GM18909 (cell line): ENCODE results near the gene SPIRE1.

Experiments used
- ATAC-seq: cut with Tn5 transposase; IDR thresholded peaks from one replicate; pipeline ENCODE4 v1.9.1; 2021; ENCODE audit warnings: mild to moderate bottlenecking; ENCODE audit not compliant: unreplicated experiment, poor library complexity

Gene SPIRE1

DNA sequence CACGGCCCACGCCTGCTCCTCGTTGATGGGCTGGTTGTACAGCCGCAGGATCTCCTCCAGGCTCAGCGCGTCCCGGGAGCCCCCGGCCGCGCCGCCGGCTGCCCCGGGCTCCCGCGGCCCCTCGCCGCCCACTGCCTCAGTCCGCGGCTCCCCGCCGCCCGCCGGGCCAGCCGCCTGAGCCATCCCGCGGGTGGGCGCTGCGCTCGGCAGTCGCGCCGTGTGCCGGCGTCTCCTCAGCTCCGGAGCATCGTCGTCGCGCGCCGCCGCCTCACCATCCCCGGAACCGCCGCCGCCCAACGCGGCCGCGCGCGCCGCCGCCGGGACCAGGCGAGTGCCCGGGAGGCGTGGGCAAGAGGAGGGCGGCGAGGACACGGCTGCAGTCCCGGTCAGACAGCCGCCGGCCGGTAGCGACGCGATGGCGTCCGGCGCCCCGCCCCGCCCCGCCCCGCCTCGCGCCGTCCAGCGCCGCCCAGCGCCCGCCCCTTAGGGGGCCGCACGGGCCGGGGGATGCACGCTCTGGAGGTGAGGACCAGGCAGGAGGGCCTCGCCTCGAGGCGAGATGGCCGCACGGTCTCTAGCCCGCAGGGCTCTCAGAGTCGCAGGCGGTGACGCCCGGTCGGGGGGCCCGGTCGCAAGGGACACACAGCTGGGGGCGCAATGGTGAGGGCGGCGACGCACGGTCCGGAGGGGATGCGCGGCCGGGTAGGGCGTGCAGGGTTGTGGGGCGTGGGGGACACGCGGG lies at the start of gene SPIRE1:
TSS of gene SPIRE1 (minus strand) at position 424 of the 742 bp plus-strand sequence. CDS start at position 183, 241 bp downstream.
- peak; percentile 75 for ATAC-seq

DNA sequence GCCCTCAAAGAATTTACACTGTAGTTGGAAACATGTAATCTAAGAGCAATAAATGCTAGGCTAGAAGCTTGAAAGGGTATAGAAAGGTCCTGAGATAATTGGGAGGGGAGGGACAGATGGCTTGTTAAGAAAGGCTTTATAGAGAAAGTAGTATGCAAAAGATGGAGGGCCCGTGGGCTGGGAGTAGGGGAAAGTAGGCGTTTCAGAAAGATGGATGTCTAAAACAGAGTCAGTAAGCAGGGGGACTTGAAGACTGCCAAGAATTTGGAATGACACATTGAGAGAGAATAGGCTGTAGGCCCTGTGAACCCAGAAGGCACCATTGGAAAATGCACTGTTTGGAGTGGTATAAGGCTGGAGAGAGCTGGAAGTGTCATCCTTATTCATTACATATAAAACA lies 45.8 kb upstream of the SPIRE1 start:
- no peak for ATAC-seq

DNA sequence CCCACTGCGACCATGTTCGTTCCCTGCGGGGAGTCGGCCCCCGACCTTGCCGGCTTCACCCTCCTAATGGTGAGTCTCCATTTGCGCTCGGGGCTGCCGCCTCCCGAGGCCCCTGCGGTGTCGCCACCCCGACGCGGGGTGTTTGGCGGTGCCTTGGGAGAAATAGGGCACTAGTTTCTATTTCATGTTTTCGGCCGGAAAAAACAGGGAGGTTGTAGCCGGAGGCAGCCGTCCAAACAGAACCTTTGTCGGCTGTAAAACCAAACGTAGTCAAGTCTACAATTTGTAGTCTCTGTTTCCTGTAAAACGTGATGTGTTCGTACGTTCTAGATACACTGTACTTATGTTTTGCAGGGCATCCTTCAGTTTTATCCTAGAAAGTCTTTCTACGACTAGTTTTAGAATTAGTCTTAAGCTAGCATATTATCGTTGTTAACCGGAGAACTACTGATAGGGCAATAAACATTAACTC lies 45.2 kb upstream of the SPIRE1 start:
- ATAC-seq = no peak

DNA sequence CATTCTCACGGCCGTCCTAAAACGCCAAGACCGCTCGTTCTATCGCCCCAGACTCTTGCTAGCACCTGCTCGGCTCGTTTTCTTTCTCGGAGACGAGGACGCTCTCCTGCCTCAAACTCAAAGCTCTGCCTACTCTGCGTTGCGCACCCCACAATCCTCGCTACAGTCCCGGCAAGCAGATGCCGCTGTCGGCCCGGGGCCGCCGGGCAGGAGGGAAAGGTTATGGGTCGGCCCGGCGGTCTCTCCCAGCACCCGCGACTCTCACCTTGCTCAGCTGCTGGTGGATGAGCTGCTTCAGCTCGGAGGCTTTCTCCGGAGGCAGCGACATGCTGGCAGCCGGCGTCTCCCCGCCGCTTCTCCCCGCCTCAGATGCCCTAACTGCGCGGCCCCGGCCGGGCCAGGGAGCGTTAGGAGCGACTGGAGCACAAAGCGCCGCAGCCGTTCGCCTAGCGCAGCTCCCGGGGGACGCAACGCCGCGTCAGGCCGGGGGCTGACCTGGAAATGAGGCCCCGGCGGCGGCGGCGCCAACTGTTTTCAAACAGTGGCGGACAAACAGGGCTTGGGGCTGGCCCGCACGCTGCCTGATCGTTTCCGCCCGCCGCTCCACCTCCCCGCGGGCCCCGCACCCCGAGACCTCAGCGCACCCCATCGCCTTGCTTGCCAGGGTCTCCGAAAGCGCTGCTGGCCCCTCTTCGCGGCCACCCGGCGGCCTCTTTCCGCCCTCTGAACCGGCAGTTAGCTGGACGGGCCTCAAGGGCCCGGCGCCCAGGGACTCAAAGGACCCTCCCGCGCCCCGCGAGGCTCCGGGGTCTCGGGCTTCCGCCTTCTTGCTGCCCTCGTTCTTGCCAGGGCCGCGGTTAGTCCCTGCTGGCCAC lies 44.6 kb upstream of the SPIRE1 start, which contains the start of the genes CEP76 and PSMG2:
TSS of gene CEP76 (minus strand) at position 503 of the 875 bp plus-strand sequence. CDS start at position 328, 175 bp downstream.
TSS of gene PSMG2 (plus strand) at position 822 of the 875 bp plus-strand sequence. CDS start 66 bp downstream, outside the sequence.
- peak; percentile 81 for ATAC-seq

DNA sequence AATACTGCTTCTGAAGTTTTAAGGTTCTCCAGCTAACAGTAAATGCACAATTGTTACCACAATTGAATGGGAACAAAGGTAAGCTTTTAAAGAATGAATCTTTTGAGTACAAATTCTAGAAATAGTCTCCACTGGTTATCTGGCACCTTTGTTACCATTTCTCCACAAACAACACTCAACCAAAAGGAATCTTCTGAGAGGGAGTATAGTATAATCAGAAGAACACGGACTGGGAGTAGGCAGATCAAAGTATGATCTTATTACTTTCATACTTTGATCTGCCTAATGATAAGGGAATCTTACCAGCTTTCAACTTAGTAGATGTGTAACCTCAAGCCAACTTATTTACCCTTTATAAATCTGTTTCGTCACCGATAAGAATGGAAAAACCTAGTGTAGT lies 43.3 kb upstream of the SPIRE1 start:
- ATAC-seq = no peak

DNA sequence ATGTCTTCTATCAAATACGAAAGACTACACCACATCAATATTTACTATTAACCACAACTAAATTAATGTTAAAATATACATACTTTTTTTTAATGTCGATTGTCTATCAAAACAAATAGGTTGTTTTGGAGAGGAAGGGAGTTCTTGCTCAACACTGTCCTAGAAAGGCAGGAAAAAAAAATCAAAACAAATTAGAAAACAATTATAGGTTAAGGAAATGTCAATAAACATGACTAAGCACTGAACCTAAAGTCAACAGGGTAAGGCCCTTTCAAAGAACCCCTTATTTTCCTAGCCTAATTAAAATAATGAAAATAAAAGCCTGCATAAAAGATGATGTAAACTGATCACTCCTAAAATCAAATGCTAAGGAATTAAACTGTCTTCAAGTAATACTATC lies 41.8 kb upstream of the SPIRE1 start:
- no peak for ATAC-seq

DNA sequence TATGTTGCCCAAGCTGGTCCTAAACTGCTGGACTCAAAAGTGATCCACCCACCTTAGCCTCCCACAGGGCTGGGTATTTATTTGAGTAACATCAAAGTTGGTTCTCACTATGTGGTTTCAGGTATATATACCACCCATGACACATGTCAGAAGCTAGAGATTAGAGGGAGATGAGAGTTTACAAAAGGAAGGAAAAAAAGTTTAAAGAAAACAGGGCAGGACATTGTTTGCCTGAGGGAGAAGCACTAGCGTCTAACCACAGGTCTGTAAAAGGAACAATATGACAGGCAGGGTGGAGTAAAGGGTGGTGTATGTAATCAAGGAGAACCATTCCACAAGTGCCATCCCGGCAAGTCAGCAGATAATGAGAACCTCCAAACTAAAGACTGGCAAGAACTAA lies 36.1 kb upstream of the SPIRE1 start:
- ATAC-seq = no peak

DNA sequence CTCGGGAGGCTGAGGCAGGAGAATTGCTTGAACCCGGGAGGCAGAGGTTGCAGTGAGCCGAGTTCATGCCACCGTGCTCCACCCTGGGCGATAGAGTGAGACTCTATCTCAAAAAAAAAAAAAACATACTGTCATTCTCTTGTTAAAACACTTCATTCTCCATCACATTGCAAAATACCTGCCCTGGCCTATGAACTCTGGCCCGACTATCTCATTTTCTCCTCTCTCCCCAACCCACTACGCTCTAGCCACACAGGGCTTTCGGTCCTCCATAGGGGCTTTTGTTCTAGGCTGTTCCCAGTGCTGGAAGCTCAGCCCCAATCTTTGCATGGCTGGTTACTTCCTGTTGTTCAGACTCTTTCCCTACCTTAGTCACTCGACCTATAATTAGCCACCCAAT lies 34.3 kb upstream of the SPIRE1 start:
- ATAC-seq = no peak

DNA sequence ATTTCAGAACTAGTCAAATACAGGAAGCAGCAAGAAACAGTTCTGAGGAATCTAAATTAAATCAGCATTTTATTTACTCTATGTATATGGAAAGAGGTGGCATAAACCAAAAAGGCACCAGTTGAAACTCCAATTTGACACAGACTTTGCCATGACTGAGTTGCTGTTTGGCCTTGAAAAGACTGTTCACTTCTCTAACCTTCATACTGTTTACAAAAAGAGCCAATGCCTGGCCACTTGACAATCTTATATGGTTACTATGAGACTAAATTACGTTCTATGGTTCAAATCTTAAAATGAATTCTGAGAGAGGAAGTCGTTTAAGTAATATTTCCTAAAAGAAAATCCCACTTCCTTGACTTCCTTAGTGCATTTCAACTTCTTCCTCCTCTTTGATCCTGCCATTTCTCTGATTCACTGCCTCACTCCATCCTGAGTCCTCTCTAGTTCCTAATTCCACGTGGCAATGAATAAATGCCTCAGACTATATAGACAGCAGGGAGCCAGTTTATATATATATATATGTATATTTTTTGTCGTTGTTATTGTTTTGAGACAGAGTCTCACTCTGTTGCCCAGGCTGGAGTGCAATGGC lies 31.4 kb upstream of the SPIRE1 start:
- no peak for ATAC-seq

DNA sequence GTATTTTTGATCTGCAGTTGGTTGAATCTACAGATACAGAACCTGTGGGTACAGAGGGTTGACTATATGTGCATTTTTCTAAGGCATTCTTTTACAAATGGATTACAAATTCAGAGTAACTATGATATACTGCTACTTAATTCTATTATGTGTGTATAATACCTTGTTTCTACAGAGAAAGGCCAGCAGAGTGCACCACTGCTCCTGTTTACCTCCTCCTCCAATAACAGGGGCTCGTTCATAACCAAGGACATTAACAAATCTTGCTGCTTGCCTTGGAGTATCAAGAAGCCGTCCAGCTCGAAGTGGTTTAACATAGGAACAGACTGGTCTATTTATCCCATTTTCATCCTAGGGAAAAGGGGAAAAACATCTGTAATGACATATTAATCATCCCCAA lies 28.2 kb upstream of the SPIRE1 start:
- ATAC-seq = no peak

DNA sequence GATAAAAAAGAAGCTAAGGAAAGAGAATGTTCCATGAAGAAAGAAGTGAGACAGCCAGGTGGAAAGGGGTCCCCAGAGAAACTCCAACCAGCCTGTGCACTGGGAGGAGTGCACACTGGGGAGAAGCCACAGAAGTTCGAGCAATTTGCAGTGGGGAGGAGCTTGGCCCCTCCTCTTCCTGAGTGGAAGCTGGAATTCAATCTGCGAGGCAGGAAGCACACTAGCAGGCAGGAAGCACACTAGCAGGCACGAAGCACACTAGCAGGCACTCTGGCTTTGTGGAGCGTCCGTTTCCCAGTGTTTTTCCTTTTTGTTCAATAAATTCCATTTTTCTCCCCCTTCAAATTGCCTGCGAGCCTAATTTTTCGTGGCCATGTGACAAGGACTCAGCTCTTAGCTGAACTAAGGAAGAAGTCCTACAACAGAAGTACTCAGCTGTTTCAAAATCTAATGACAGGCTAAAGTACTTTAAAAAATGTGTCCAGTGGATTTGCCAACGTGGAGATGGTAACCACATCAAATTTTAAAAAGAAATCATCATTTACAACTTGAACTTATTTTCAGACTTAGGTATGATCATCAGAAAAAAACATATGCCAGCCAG lies 21.4 kb upstream of the SPIRE1 start:
- ATAC-seq = no peak

DNA sequence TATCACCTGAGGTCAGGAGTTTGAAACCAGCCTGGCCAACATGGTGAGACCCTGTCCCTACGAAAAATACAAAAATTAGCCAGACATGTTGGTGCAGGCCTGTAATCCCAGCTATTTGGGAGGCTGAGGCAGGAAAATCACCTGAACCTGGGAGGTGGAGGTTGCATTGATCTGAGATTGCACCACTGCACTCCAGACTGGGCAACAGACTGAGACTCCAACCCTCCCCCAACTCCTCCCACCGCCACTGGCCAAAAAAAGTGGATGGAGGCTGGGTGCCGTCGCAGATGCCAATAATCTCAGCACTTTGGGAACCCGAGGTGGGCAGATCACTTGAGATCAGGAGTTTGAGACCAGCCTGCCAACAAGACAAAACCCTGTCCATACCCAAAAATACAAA lies 10.1 kb upstream of the SPIRE1 start:
- ATAC-seq = no peak

DNA sequence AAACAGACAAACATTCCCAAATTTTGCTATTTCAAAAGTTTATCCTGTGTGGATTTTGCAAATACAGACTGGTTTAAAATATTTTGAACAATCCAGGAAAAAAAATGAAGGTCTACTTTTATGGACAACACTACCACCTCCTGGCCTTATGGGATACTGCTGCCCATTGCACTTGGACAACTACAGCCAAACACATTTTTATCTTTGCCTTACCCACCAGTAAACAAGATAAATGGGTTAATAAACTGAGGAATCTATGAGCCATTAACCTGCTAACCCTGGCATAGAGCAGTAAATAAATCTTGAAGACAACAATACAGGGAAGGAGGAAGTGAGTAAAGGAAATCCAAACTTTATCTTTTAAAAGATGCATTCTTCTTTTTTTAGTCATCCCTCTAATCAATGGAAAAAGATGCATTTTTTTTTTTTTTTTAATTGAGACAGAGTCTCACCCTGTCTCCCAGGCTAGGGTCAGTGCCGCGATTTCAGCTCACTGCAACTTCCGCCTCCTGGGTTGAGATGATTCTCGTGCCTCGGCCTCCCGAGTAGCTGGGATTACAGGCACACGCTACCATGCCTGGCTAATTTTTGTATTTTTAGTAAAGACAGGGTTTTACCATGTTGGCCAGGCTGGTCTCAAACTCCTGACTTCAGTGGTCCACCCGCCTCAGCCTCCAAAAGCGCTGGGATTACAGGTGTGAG lies 2.1 kb upstream of the SPIRE1 start:
- ATAC-seq = no peak

DNA sequence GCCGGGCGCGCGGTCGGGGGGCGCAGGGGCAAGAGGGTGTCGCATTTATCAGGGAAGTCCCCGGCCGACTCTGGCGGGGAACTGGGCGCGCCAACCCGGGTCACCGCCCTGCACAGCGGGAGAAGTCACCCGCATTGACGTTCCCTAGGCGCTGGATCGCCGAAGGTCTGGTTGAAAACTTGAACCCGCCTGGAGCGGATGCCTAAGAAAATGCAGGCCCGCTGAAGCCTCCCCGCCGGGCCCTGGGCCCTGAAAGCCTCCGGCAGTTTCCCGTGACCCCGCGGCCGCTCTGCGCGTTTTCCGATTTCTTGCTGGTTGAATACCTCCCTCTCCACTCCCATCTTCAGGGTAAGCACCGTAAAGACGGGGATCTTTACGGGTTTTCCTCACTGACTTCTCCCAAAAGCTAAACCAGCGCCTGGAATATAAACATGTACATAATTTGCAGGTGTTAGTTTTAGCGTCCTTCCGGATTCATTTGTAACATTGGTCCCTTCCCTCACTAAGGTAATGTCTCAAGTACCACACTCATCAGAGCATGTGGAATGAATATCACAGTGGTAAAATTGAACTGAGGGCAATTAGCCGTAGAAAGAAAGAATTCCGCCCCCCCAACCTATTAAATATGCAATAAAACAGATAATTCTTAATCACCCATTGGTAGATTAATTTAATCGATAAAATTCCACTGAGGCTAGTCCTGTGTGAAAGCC lies 675 bp upstream of the SPIRE1 start:
- ATAC-seq = no peak

DNA sequence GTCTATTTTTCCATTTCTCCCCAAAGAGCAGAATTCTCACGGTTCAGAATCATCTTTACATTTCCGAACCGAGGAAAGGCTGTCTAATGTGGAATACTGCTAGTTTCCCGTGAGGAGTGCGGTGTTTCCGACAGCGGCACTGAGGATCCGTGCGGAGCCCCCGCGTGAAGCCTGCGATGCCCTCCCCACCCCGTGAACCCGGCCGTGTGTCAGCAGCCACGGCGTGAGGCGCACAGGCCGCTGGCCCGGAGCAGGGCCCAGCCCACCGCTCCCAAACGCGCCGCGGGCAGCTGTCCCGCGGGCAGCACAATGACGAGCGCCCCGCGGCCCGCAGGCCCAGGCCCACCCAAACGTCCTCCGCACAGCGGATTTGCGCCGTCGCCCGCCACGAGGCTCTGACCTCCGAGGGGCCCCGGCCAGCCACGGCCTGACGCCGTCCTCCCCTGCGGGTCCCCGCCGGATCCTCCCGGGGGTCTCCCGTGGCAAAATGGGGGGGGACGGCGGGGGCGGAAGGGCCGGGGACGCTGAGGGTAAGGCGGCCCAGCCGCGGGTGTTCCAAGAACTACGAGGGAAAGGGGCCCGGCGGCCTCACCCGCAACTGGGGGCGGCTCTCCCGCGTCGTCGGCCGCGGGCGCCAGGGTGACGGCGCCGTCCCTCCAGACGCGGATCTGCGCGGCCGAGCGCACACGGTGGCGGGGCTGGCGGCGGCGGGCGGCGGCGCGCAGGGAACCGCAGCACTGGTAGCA lies 796 bp downstream of the SPIRE1 start:
- ATAC-seq = peak; percentile 44

DNA sequence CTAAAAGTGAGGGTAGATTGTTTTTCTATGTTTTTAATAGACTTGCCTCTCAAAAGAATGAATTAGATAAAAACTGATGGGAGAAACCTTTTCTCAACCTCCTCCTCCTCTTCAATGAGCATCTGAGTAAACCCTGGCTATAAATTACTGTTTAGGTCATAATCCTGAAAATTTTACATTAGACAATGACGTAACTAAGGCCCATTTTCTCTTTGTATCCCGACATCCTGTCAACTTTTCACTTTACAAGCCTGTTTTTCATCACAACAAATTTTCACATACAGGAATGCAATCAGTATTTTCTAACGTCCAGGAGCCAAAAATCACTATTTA lies 1.3 kb downstream of the SPIRE1 start:
- ATAC-seq = no peak

DNA sequence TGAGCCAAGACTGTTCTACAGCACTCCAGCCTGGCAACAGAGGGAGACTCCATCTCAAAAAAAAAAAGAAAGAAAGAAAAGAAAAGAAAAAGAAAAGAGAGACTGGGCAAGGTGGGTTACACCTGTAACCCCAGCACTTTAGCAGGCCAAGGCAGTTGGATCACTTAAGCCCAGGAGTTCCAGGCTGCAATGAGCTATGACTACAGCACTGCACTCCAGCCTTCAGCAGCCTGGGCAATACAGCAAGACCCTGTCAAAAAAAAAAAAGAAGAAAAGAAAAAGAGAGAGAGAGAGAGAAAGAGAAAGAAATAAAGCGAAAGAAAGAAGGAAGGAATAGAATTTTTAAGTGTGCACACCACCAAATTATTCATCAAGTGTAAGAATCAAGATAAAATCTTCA lies 2.9 kb downstream of the SPIRE1 start:
- no peak for ATAC-seq

DNA sequence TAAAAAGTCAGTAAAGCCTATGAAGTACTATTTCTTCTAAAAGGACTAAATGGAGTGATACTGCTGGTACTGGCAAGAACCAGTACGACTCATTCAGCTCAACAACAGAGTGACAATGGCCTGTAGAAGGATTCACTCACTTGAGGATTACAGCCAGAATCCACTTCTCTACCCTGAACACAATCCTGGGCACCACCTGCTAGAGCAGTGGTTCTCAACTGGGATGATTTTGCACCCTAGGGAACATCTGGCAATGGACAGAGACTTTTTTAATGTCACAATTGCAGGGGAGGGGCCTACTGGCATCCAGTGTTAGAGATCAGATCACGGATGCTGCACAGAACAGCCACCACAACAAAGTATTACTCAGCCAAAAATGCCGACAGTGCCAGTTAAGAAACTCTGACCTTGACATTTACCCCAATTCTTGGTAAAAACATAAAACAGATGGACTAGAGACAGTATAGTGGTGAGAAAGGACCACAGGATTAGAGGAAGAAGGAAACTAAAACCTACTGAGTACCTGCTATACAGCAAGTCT lies 5.0 kb downstream of the SPIRE1 start:
- ATAC-seq = no peak
